Keratinocyte (primary cell): ENCODE data around the gene PRKN.

ENCODE experiments used
- CTCF ChIP-seq, 3 experiments: IDR thresholded peaks in 1 of 3; conservative IDR thresholded peaks in 1 of 3; optimal IDR thresholded peaks in 1 of 3; 2 replicates in 2 of 3; 3 replicates in 1 of 3; pipeline versions ENCODE3 to v1.5.1; 2011; ENCODE audit warnings: low read length in 3 of 3, mild to moderate bottlenecking in 3 of 3, moderate library complexity in 2 of 3, control low read depth in 1 of 3, inconsistent platforms in 1 of 3; ENCODE audit not compliant: insufficient read depth in 2 of 3; ENCODE audit errors: extremely low read depth in 1 of 3
- EZH2 ChIP-seq: IDR thresholded peaks from one replicate; pipeline ENCODE4 v1.6.1; 2012; ENCODE audit warnings: inconsistent platforms, mild to moderate bottlenecking, low read length, moderate library complexity

GRCh38 chr6:161498359-161498758 lies 1229.2 kb downstream of the PRKN start:
- TF ChIP-seq CTCF (optimal IDR thresholded peaks at IDR 0.05 in 1 of 3, IDR thresholded peaks at IDR 0.05 in 1 of 3, conservative IDR thresholded peaks at IDR 0.05 in 1 of 3; ENCODE audit: extremely low read depth in 1 of 3, insufficient read depth in 2 of 3, low read length in 3 of 3) (peak; percentile 43 to 90 (median 67)), EZH2 (no peak)
